Mesothelial cell of epicardium (in vitro differentiated cells): ENCODE results near the gene NDUFB4. TPM values are rescaled to one million over a fixed set of nuclear protein-coding genes. Genes with fewer than 3 reads are reported as not detected.

Experiments
- DNase-seq, 2 experiments: peaks; one replicate each; pipeline ENCODE4 v3.0.0; 2021; ENCODE audit warnings: low spot score in 2 of 2; ENCODE audit not compliant: unreplicated experiment in 2 of 2
- H3K27ac Mint-ChIP-seq: 2 replicates; pipeline ENCODE4 v1.8.0; 2021; ENCODE audit warnings: mixed read lengths
- H3K27me3 Mint-ChIP-seq: 2 replicates; pipeline ENCODE4 v1.8.0; 2021; ENCODE audit warnings: low read depth, mixed read lengths
- H3K36me3 Mint-ChIP-seq: 2 replicates; pipeline ENCODE4 v1.8.0; 2021; ENCODE audit warnings: mixed read lengths
- H3K4me1 Mint-ChIP-seq: 2 replicates; pipeline ENCODE4 v1.8.0; 2021; ENCODE audit warnings: mixed read lengths
- H3K4me3 Mint-ChIP-seq: 2 replicates; pipeline ENCODE4 v1.8.0; 2021; ENCODE audit warnings: mild to moderate bottlenecking, moderate library complexity, mixed read lengths
- H3K9me3 Mint-ChIP-seq: 2 replicates; pipeline ENCODE4 v1.8.0; 2021; ENCODE audit warnings: mixed read lengths
- total RNA-seq: library from RNA; stranded (reverse); gene quantifications from 3 replicates; pipeline ENCODE4 v1.2.1, GENCODE V29; 2021
- TF ChIP-seq, protein P1 (sequence below): fragments of 200-600 bp; sonication (generic); IDR thresholded peaks from one replicate; pipeline ENCODE4 v1.5.0; 2021; ENCODE audit warnings: antibody characterized with exemption; ENCODE audit not compliant: unreplicated experiment

NDUFB4 gene
- total RNA-seq, 1 donor from 2014 or later: 103 TPM

- H3K4me3 Mint-ChIP-seq: peak overlapping the region; percentile 5
- no peaks in the 10 kb centered on the region for H3K36me3 Mint-ChIP-seq
- TF ChIP-seq, protein P1, sequence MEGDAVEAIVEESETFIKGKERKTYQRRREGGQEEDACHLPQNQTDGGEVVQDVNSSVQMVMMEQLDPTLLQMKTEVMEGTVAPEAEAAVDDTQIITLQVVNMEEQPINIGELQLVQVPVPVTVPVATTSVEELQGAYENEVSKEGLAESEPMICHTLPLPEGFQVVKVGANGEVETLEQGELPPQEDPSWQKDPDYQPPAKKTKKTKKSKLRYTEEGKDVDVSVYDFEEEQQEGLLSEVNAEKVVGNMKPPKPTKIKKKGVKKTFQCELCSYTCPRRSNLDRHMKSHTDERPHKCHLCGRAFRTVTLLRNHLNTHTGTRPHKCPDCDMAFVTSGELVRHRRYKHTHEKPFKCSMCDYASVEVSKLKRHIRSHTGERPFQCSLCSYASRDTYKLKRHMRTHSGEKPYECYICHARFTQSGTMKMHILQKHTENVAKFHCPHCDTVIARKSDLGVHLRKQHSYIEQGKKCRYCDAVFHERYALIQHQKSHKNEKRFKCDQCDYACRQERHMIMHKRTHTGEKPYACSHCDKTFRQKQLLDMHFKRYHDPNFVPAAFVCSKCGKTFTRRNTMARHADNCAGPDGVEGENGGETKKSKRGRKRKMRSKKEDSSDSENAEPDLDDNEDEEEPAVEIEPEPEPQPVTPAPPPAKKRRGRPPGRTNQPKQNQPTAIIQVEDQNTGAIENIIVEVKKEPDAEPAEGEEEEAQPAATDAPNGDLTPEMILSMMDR: peak; percentile 81
- H3K27me3 Mint-ChIP-seq: no peaks in the 10 kb centered on the region
- H3K9me3 Mint-ChIP-seq: no peaks in the 10 kb centered on the region
- peaks cover 40% of the 10 kb centered on the region for H3K4me1 Mint-ChIP-seq
- peak; percentile 43 to 76 for DNase-seq
- peak overlapping the region; percentile 61 for H3K27ac Mint-ChIP-seq
These were observed 34.7 kb upstream of the NDUFB4 start for GRCh38 chr3:120561251-120562045.

DNA sequence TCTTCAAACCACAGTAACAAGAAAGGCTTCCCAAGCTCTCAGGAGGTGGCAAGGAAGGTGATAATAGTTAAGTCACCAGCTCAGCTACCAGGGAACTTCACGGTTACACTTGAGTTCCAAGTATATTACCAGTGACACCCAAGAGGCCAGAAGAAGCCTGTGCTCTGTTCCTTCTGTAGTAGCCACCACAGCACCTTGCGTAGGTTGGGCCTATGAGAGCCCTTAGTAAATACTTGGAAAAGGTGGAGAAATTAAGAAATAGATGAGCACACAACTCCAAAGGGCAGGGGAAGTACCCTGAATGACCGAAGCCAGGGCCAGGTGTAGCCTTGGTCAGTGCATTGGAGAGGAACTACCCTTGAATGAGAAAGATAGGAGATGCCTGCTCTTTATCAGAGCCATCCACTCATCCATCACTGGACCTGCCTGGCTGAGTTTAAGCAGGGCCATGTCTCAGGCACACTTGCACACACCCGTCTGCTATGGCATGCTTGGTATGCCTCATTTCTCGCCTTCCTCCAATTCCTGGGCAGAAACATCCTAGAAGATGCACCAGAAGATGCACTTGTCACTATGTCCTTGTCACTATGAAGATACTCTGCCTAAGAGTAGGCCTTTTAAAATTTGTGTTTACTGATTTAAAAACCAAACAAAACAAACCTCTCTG lies 32.6 kb upstream of the NDUFB4 start:
- TF ChIP-seq, protein P1: no peak
- Mint-ChIP-seq H3K9me3 (no peaks in the 10 kb centered on the region), H3K4me3 (no peak overlapping the region)

DNA sequence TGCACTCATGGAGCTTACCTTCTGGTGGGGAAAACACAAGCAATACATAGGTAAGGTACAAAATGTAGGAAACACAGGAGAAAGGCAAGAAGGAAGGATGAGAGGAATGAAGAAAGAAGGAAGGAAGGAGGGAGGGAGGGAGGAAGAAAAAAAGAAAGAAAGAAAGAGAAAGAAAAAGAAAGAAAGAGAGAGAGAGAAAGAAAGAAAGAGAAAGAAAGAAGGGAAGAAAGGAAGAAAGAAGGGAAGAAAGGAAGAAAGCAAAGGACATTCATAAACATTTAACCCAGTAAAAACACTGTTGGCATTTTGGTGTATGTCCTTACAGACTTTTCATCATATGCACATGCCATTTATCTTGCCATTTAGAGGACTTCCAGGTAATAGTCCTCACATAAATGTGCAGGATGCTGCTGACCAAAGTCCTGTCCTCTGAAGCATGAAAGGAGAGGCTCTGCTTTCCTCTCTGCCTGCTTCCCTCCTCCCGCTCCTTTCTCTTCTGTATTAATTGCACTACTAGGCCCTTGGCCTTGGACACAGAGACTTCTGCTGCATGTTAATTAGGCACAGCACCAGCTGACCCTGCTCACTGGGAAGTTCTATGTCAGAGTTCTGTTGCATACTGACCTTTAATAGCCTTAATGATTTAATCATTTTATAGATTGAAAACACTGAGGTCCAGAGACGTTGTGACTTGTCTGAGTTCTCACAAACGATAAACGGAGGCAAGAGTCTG lies 29.7 kb upstream of the NDUFB4 start:
- TF ChIP-seq, protein P1: no peak
- Mint-ChIP-seq H3K27me3 (no peaks in the 10 kb centered on the region), H3K27ac (no peak overlapping the region), H3K36me3 (no peaks in the 10 kb centered on the region), H3K4me1 (peaks cover 23% of the 10 kb centered on the region), H3K4me3 (no peak overlapping the region), H3K9me3 (no peaks in the 10 kb centered on the region)
- no peak for DNase-seq

More for the DNA sequence above, 32.6 kb upstream of the NDUFB4 start:
- Mint-ChIP-seq H3K27ac (no peak overlapping the region), H3K4me1 (peaks cover 46% of the 10 kb centered on the region), H3K27me3 (no peaks in the 10 kb centered on the region), H3K36me3 (no peaks in the 10 kb centered on the region)
- DNase-seq: no peak

DNA sequence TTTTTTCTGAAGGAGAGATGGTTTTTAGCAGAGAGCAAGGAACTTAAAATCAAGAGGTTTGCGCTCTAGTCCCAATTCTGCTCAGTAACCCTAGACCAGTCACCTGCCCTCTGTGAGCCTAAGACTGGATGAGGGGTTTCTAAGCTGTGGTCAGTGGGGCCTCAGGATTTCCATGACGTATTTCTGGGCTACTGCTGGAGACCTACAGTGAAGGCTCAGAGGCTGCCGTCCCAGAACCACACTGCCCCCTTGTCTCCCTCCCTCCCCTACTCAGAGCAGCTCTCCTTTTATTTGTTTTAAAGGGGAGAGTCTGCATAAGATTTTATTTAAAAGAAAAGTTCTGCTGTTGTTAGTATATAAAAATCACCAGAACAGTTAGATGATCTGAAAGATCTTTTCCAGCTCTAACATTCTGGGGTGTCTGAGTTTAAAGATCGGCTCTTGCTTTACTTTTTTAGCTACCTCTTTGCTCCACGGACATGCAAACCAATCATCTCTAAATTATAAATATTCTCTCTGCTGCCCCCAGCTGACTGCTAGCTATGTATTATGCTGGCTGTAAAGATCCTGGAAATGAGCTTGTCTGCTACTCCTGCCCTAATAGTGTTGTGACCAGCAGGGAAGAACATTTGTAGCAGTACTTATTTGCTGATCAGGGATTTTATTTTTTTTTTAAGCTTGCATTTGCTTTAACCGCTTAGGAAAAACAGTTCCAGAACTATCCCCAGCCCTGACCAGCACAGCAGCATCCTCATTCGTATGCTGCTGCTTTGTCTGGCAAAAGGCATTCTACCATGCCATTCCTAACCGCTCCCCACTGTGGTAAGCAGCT lies 28.6 kb upstream of the NDUFB4 start:
- Mint-ChIP-seq H3K27me3 (no peaks in the 10 kb centered on the region), H3K27ac (peak overlapping the region; percentile 52), H3K9me3 (no peaks in the 10 kb centered on the region), H3K4me1 (peaks cover 19% of the 10 kb centered on the region), H3K36me3 (no peaks in the 10 kb centered on the region), H3K4me3 (peak overlapping the region; percentile 66)
- no peak for DNase-seq
- TF ChIP-seq, protein P1: peak; percentile 23

- Mint-ChIP-seq H3K27me3 (no peaks in the 10 kb centered on the region), H3K36me3 (no peaks in the 10 kb centered on the region)
- DNase-seq: no peak
These were observed 28.0 kb upstream of the NDUFB4 start for GRCh38 chr3:120568202-120568531.

More at GRCh38 chr3:120568202-120568531, 28.0 kb upstream of the NDUFB4 start:
- H3K9me3 Mint-ChIP-seq: no peaks in the 10 kb centered on the region
- H3K4me1 Mint-ChIP-seq: peaks cover 19% of the 10 kb centered on the region
- H3K27ac Mint-ChIP-seq: no peak overlapping the region
- TF ChIP-seq, protein P1: no peak
- H3K4me3 Mint-ChIP-seq: no peak overlapping the region
